ENCODE data around the gene FOSL2. TPM values are rescaled to one million over a fixed set of nuclear protein-coding genes. Genes with fewer than 3 reads are reported as not detected.

FOSL2 gene
- total RNA-seq, 1 experiment from 2014 or later, result 44.8 TPM

DNA sequence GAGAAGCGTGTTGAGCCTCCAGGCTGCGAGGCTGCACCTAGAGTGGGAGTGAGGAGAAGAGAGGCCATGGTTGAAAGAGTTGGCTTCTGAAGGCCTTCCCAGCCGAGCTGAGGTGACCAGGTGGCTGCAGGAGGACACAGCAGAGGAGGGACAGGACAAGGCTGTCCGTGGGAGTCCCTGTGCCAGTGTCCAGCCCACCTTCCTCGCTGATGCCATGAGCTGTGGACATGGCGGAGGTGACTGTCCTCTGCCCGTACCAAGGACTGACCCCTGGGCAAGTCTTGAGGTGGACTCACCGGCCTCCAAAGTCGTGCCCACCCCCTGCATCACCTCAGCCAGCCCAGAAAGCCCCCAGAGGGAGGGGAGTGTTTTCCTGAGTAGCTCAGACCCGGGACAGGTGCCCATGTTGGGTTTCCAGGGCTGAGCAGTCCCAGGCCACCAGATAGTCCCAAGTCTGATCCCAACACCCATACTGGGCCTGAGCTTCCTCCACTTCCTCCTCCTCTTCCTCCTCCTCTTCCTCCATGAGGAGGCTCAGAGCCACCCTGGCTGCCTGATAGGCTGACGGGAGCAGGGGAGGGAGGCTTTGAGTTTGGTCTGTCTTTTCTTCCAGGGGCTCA lies 43.0 kb upstream of the FOSL2 start:
- ChIA-PET POLR2A (no interaction called here), RAD21 (ENCODE audit: low non-redundant PET in 1 of 2, low total read pairs in 2 of 2, uncharacterized antibody in 2 of 2, unreplicated experiment in 2 of 2) (no interaction called here), CTCF (no interaction called here)
- Histone ChIP-seq H3K79me2 (ENCODE audit: insufficient read depth, low read length) (no peaks in the 10 kb centered on the region), H2AFZ (ENCODE audit: low read depth, low read length, poor library complexity, severe bottlenecking) (no peak overlapping the region), H3K4me3 (replicated peaks in 1 of 2; ENCODE audit: low read depth in 1 of 2, low read length in 2 of 2) (no peak overlapping the region), H3K36me3 (ENCODE audit: control insufficient read depth in 1 of 2, insufficient read depth in 2 of 2, low read length in 2 of 2) (no peaks in the 10 kb centered on the region), H3K4me2 (ENCODE audit: low read length) (no peak overlapping the region), H3K27me3 (ENCODE audit: insufficient read depth, low read length) (no peaks in the 10 kb centered on the region), H3K27ac (ENCODE audit: low read depth, low read length) (no peak overlapping the region), H3K9me2 (ENCODE audit: insufficient read depth) (no peaks in the 10 kb centered on the region), H4K20me1 (ENCODE audit: insufficient read depth) (no peaks in the 10 kb centered on the region), H3K4me1 (ENCODE audit: control insufficient read depth in 1 of 2, insufficient read depth in 2 of 2, low read length in 2 of 2) (no peaks in the 10 kb centered on the region), H3K9ac (ENCODE audit: low read length) (no peak overlapping the region), H3K9me3 (ENCODE audit: control insufficient read depth in 1 of 2, insufficient read depth in 1 of 2, low read depth in 1 of 2, low read length in 2 of 2) (no peaks in the 10 kb centered on the region)
- BruUV-seq (replicated peaks), result no TSS peak
- ATAC-seq (no peak), DNase-seq (ENCODE audit: low read depth, low spot score) (no peak)
- intact Hi-C loops (cut with micrococcal nuclease), result no loop called here
- no peak for TF ChIP-seq POLR2A (IDR thresholded peaks at IDR 0.05; ENCODE audit: borderline replicate concordance, extremely low read depth, insufficient read depth, insufficient read length)
- TF ChIP-seq EZH2 (IDR thresholded peaks at IDR 0.05), result no peak
- TF ChIP-seq, protein P1, sequence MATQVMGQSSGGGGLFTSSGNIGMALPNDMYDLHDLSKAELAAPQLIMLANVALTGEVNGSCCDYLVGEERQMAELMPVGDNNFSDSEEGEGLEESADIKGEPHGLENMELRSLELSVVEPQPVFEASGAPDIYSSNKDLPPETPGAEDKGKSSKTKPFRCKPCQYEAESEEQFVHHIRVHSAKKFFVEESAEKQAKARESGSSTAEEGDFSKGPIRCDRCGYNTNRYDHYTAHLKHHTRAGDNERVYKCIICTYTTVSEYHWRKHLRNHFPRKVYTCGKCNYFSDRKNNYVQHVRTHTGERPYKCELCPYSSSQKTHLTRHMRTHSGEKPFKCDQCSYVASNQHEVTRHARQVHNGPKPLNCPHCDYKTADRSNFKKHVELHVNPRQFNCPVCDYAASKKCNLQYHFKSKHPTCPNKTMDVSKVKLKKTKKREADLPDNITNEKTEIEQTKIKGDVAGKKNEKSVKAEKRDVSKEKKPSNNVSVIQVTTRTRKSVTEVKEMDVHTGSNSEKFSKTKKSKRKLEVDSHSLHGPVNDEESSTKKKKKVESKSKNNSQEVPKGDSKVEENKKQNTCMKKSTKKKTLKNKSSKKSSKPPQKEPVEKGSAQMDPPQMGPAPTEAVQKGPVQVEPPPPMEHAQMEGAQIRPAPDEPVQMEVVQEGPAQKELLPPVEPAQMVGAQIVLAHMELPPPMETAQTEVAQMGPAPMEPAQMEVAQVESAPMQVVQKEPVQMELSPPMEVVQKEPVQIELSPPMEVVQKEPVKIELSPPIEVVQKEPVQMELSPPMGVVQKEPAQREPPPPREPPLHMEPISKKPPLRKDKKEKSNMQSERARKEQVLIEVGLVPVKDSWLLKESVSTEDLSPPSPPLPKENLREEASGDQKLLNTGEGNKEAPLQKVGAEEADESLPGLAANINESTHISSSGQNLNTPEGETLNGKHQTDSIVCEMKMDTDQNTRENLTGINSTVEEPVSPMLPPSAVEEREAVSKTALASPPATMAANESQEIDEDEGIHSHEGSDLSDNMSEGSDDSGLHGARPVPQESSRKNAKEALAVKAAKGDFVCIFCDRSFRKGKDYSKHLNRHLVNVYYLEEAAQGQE (IDR thresholded peaks at IDR 0.05; ENCODE audit: low read depth), result no peak
- TF ChIP-seq, protein P2, sequence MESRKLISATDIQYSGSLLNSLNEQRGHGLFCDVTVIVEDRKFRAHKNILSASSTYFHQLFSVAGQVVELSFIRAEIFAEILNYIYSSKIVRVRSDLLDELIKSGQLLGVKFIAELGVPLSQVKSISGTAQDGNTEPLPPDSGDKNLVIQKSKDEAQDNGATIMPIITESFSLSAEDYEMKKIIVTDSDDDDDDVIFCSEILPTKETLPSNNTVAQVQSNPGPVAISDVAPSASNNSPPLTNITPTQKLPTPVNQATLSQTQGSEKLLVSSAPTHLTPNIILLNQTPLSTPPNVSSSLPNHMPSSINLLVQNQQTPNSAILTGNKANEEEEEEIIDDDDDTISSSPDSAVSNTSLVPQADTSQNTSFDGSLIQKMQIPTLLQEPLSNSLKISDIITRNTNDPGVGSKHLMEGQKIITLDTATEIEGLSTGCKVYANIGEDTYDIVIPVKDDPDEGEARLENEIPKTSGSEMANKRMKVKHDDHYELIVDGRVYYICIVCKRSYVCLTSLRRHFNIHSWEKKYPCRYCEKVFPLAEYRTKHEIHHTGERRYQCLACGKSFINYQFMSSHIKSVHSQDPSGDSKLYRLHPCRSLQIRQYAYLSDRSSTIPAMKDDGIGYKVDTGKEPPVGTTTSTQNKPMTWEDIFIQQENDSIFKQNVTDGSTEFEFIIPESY (IDR thresholded peaks at IDR 0.05; ENCODE audit: extremely low read depth, insufficient replicate concordance, low read length), result no peak
- TF ChIP-seq, protein P3, sequence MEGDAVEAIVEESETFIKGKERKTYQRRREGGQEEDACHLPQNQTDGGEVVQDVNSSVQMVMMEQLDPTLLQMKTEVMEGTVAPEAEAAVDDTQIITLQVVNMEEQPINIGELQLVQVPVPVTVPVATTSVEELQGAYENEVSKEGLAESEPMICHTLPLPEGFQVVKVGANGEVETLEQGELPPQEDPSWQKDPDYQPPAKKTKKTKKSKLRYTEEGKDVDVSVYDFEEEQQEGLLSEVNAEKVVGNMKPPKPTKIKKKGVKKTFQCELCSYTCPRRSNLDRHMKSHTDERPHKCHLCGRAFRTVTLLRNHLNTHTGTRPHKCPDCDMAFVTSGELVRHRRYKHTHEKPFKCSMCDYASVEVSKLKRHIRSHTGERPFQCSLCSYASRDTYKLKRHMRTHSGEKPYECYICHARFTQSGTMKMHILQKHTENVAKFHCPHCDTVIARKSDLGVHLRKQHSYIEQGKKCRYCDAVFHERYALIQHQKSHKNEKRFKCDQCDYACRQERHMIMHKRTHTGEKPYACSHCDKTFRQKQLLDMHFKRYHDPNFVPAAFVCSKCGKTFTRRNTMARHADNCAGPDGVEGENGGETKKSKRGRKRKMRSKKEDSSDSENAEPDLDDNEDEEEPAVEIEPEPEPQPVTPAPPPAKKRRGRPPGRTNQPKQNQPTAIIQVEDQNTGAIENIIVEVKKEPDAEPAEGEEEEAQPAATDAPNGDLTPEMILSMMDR (IDR thresholded peaks at IDR 0.05 in 2 of 3, conservative IDR thresholded peaks at IDR 0.05 in 1 of 3; ENCODE audit: borderline replicate concordance in 1 of 3, insufficient read depth in 1 of 3, low read depth in 2 of 3, low read length in 2 of 3), result no peak
- no peak for TF ChIP-seq ZFX (IDR thresholded peaks at IDR 0.05)
- TF ChIP-seq, protein P4, sequence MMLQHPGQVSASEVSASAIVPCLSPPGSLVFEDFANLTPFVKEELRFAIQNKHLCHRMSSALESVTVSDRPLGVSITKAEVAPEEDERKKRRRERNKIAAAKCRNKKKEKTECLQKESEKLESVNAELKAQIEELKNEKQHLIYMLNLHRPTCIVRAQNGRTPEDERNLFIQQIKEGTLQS (IDR thresholded peaks at IDR 0.05), result no peak
- TF ChIP-seq FOSL1 (IDR thresholded peaks at IDR 0.05; ENCODE audit: low read depth), result no peak
- TF ChIP-seq YY1 (IDR thresholded peaks at IDR 0.05; ENCODE audit: extremely low read depth, insufficient replicate concordance, low read depth, low read length), result no peak
- TF ChIP-seq, protein P5, sequence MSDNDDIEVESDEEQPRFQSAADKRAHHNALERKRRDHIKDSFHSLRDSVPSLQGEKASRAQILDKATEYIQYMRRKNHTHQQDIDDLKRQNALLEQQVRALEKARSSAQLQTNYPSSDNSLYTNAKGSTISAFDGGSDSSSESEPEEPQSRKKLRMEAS (IDR thresholded peaks at IDR 0.05), result no peak
- no peak for TF ChIP-seq CEBPB (IDR thresholded peaks at IDR 0.05; ENCODE audit: low read depth)
- TF ChIP-seq POLR2AphosphoS5 (IDR thresholded peaks at IDR 0.05; ENCODE audit: low read depth, low read length), result no peak
- TF ChIP-seq SRF (IDR thresholded peaks at IDR 0.05; ENCODE audit: low read depth), result no peak
- TF ChIP-seq ZNF274 (IDR thresholded peaks at IDR 0.05; ENCODE audit: low read depth, low read length), result no peak
- TF ChIP-seq SIN3A (IDR thresholded peaks at IDR 0.05; ENCODE audit: low read depth), result no peak
- no peak for TF ChIP-seq EZH2phosphoT487 (IDR thresholded peaks at IDR 0.05; ENCODE audit: borderline replicate concordance)
- no peak for TF ChIP-seq SP1 (IDR thresholded peaks at IDR 0.05; ENCODE audit: low read depth)
- TF ChIP-seq TCF7L2 (IDR thresholded peaks at IDR 0.05; ENCODE audit: borderline replicate concordance, extremely low read depth, insufficient read depth, insufficient read length), result no peak
- no peak for TF ChIP-seq EGR1 (IDR thresholded peaks at IDR 0.05; ENCODE audit: low read depth)
- TF ChIP-seq ELF1 (IDR thresholded peaks at IDR 0.05; ENCODE audit: borderline replicate concordance, low read depth), result no peak

Measured in HCT116 (cell line).